ENCODE measurements around the gene TCF7L1.
"Not testable (repeated sequence)": the region's sequence is repeated elsewhere in the genome, so short reads cannot be mapped to it uniquely, and the experiment has no call there.

Gene TCF7L1

GRCh38 chr2:85323988-85324367 is 190.8 kb downstream of the TCF7L1 start:
- peaks cover 14 to 62% (median 52%) of the 10 kb centered on the region in 5 donors for H3K4me1 ChIP-seq (ENCODE audit: control insufficient read depth in 5 of 5, insufficient read depth in 5 of 5, low read length in 5 of 5)

DNA sequence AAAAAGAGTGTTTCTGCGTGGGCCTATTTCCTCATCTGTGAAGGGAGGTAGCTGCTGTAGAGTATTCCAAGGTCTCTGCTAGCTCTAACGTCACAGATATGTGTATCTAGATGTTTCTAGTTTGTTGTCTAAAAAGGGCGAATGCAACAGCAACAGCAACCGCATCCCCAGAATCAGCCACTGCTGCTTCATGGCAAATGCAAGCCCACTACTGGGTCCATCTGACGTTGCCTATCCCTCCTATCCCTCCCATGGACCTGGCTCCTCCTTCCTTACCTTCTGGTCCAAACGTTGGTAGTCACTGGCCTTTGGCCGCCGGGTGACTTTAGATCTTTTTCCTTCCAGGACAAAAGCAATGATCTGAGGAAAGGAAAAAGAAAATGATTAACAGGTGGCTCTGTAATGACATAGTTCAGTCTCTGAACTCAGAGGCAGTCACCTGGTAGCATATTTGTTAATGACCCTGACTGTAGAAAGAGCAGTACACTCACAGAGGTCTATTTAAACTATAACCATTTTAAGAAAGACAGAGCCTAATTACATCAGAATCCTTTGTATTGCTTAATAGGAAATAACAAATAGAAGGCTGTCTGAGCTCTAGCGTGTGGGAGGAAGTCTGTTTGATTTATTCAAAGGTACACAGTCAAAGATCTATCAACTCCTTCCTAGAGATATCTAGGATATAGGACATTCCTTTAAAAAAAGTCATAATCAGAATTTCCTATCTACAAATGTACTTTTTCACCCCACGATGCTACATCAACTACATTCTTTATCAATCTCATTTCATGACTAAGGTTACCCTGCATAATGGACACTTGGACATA is 191.7 kb downstream of the TCF7L1 start:
- Histone ChIP-seq H3K4me1 (ENCODE audit: control insufficient read depth in 5 of 5, insufficient read depth in 5 of 5, low read length in 5 of 5) (peaks cover 14 to 53% (median 49%) of the 10 kb centered on the region in 5 donors), H3K36me3 (ENCODE audit: control insufficient read depth in 5 of 5, insufficient read depth in 5 of 5, low read length in 5 of 5) (peaks cover 12 to 45% (median 44%) of the 10 kb centered on the region in 5 donors), H3K9me3 (ENCODE audit: control insufficient read depth in 5 of 5, low read length in 5 of 5) (no peaks in the 10 kb centered on the region), H3K27ac (ENCODE audit: low read depth, low read length) (peak overlapping the region; percentile 88), H3K9ac (ENCODE audit: low read length in 5 of 5) (peak overlapping the region in 3 of 5 donors; percentile 2 to 95 (median 55)), H3K4me3 (ENCODE audit: low read depth in 1 of 5, low read length in 5 of 5) (peak overlapping the region; percentile 19 to 98 (median 84)), H3K27me3 (ENCODE audit: control insufficient read depth in 5 of 5, insufficient read depth in 4 of 5, low read length in 5 of 5) (no peaks in the 10 kb centered on the region)

More at GRCh38 chr2:85323988-85324367, 190.8 kb downstream of the TCF7L1 start:
- Histone ChIP-seq H3K36me3 (ENCODE audit: control insufficient read depth in 5 of 5, insufficient read depth in 5 of 5, low read length in 5 of 5) (peaks cover 12 to 50% (median 49%) of the 10 kb centered on the region in 5 donors), H3K9ac (ENCODE audit: low read length in 5 of 5) (peak overlapping the region in 1 of 5 donors; percentile 41), H3K4me3 (ENCODE audit: low read depth in 1 of 5, low read length in 5 of 5) (peak overlapping the region in 3 of 5 donors; percentile 9 to 32 (median 25))
- not testable (repeated sequence) for H3K27me3 ChIP-seq (ENCODE audit: control insufficient read depth in 5 of 5, insufficient read depth in 4 of 5, low read length in 5 of 5); H3K9me3 ChIP-seq (ENCODE audit: control insufficient read depth in 5 of 5, low read length in 5 of 5); H3K27ac ChIP-seq (ENCODE audit: low read depth, low read length)

- Histone ChIP-seq H3K27me3 (ENCODE audit: control insufficient read depth in 5 of 5, insufficient read depth in 4 of 5, low read length in 5 of 5) (no peaks in the 10 kb centered on the region), H3K9ac (ENCODE audit: low read length in 5 of 5) (peak overlapping the region in 4 of 5 donors; percentile 32 to 95 (median 84)), H3K9me3 (ENCODE audit: control insufficient read depth in 5 of 5, low read length in 5 of 5) (no peaks in the 10 kb centered on the region), H3K4me3 (ENCODE audit: low read depth in 1 of 5, low read length in 5 of 5) (peak overlapping the region; percentile 19 to 98 (median 86)), H3K4me1 (ENCODE audit: control insufficient read depth in 5 of 5, insufficient read depth in 5 of 5, low read length in 5 of 5) (peaks cover 14 to 52% (median 49%) of the 10 kb centered on the region in 5 donors), H3K36me3 (ENCODE audit: control insufficient read depth in 5 of 5, insufficient read depth in 5 of 5, low read length in 5 of 5) (peaks cover 10 to 40% (median 38%) of the 10 kb centered on the region in 5 donors), H3K27ac (ENCODE audit: low read depth, low read length) (peak overlapping the region; percentile 88)
Observed at GRCh38 chr2:85325466-85325811, 192.2 kb downstream of the TCF7L1 start.

DNA sequence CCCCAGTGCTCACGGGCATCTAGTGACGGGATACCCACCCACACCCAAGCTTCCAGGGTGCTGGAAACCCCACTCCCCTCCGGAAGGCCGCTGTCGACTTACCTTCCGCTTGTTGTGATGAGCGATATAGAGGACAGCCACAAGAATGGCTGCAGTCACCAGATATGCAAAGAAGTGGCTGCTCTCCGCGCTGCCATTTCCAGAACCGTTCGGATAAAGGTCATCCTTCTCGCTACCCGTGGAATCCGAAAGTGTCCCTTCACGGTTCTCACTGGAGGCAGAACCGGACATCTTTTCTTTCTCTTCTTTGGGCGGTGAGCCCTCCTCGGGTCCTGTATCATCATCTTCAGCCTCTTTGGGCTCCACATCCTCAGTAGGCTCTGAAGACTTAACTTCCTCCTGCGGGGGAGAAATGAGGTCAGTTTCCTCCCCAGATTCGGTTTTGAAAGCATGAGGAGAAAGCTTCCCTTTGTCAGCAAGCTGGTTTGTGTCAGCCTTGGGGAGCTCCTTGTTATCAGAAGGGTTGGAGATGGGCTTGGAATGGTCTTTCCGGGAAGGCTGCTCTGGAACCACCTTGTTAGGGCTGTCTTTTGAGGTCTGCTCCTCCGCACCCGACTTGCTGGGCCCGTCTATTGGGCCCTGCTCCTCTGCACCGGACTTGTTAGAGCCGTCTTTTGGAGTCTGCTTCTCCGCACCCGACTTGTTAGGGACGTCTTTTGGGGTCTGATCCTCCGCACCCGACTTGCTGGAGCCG is 193.4 kb downstream of the TCF7L1 start:
- peaks cover 14 to 52% (median 49%) of the 10 kb centered on the region in 5 donors for H3K4me1 ChIP-seq (ENCODE audit: control insufficient read depth in 5 of 5, insufficient read depth in 5 of 5, low read length in 5 of 5)
- peak overlapping the region; percentile 81 to 95 (median 87) for H3K9ac ChIP-seq (ENCODE audit: low read length in 5 of 5)
- H3K27me3 ChIP-seq (ENCODE audit: control insufficient read depth in 5 of 5, insufficient read depth in 4 of 5, low read length in 5 of 5): no peaks in the 10 kb centered on the region
- peak overlapping the region; percentile 88 for H3K27ac ChIP-seq (ENCODE audit: low read depth, low read length)
- H3K36me3 ChIP-seq (ENCODE audit: control insufficient read depth in 5 of 5, insufficient read depth in 5 of 5, low read length in 5 of 5): peaks cover 0 to 30% (median 28%) of the 10 kb centered on the region in 5 donors
- H3K4me3 ChIP-seq (ENCODE audit: low read depth in 1 of 5, low read length in 5 of 5): peak overlapping the region; percentile 84 to 98 (median 86)
- H3K9me3 ChIP-seq (ENCODE audit: control insufficient read depth in 5 of 5, low read length in 5 of 5): no peaks in the 10 kb centered on the region

GRCh38 chr2:85327160-85327821 is 194.1 kb downstream of the TCF7L1 start:
- Histone ChIP-seq H3K27me3 (ENCODE audit: control insufficient read depth in 5 of 5, insufficient read depth in 4 of 5, low read length in 5 of 5) (no peaks in the 10 kb centered on the region), H3K4me1 (ENCODE audit: control insufficient read depth in 5 of 5, insufficient read depth in 5 of 5, low read length in 5 of 5) (peaks cover 14 to 51% (median 49%) of the 10 kb centered on the region in 5 donors), H3K9me3 (ENCODE audit: control insufficient read depth in 5 of 5, low read length in 5 of 5) (no peaks in the 10 kb centered on the region), H3K9ac (ENCODE audit: low read length in 5 of 5) (peak overlapping the region; percentile 81 to 95 (median 87)), H3K36me3 (ENCODE audit: control insufficient read depth in 5 of 5, insufficient read depth in 5 of 5, low read length in 5 of 5) (peaks cover 0 to 24% (median 21%) of the 10 kb centered on the region in 5 donors), H3K27ac (ENCODE audit: low read depth, low read length) (peak overlapping the region; percentile 88), H3K4me3 (ENCODE audit: low read depth in 1 of 5, low read length in 5 of 5) (peak overlapping the region; percentile 84 to 98 (median 86))

DNA sequence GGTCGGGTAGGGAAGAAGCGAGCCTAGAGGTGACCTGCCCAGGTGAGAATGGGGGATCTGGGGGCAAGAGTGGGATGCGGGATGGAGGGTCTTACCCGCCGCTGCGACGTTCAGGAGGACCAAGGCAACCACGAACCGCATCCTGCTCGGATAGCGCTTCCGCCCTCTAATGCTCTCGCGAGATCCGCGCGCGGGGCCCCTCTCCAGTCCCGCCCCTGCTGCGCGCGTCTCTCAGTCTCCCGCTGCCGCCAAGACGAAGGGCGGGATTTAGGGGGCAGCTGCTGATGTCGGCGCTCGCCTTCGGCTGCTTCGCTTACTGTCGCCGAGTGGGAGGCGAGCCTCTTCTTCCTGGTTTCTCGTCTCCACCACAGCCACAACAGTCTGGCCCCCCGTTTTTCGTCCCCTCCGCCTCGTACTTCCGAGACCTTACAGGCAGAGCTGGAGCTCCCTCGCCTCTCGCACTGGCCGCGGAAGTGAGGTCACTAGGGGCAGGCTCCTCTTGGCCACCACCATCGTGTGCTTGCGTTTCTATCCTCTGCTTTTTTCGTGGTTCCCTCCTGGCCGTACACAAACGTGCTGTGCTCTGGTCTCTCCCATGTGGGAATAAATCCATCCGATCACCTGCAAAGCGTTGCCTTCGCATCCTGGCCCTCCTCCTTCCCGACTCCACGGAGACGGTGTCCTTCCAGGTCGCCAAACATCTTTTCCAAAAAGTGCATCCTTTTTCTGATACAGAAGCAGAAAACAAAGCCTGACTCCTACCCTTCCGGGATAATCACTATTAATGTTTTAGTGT is 194.8 kb downstream of the TCF7L1 start, which contains the start of gene TGOLN2:
Gene TGOLN2 (minus strand): TSS at position 168 of the 796 bp plus-strand sequence. CDS start 27 bp downstream, at position 141.
- Histone ChIP-seq H3K4me1 (ENCODE audit: control insufficient read depth in 5 of 5, insufficient read depth in 5 of 5, low read length in 5 of 5) (peaks cover 14 to 50% (median 45%) of the 10 kb centered on the region in 5 donors), H3K27ac (ENCODE audit: low read depth, low read length) (peak within 1 kb of the TSS; percentile 88), H3K4me3 (ENCODE audit: low read depth in 1 of 5, low read length in 5 of 5) (peak within 1 kb of the TSS; percentile 84 to 98 (median 86))

GRCh38 chr2:85329181-85329651 is 196.0 kb downstream of the TCF7L1 start:
- Histone ChIP-seq H3K27ac (ENCODE audit: low read depth, low read length) (no peak overlapping the region), H3K4me1 (ENCODE audit: control insufficient read depth in 5 of 5, insufficient read depth in 5 of 5, low read length in 5 of 5) (peaks cover 11 to 38% (median 37%) of the 10 kb centered on the region in 5 donors), H3K4me3 (ENCODE audit: low read depth in 1 of 5, low read length in 5 of 5) (no peak overlapping the region), H3K36me3 (ENCODE audit: control insufficient read depth in 5 of 5, insufficient read depth in 5 of 5, low read length in 5 of 5) (peaks cover 0 to 6% (median 6%) of the 10 kb centered on the region in 5 donors), H3K27me3 (ENCODE audit: control insufficient read depth in 5 of 5, insufficient read depth in 4 of 5, low read length in 5 of 5) (no peaks in the 10 kb centered on the region), H3K9ac (ENCODE audit: low read length in 5 of 5) (no peak overlapping the region), H3K9me3 (ENCODE audit: control insufficient read depth in 5 of 5, low read length in 5 of 5) (no peaks in the 10 kb centered on the region)

More for the DNA sequence above, 194.8 kb downstream of the TCF7L1 start, which contains the start of gene TGOLN2:
- H3K9me3 ChIP-seq (ENCODE audit: control insufficient read depth in 5 of 5, low read length in 5 of 5): no peaks in the 10 kb centered on the region
- H3K27me3 ChIP-seq (ENCODE audit: control insufficient read depth in 5 of 5, insufficient read depth in 4 of 5, low read length in 5 of 5): no peaks in the 10 kb centered on the region
- H3K36me3 ChIP-seq (ENCODE audit: control insufficient read depth in 5 of 5, insufficient read depth in 5 of 5, low read length in 5 of 5): peaks cover 0 to 17% (median 14%) of the 10 kb centered on the region in 5 donors
- peak within 1 kb of the TSS; percentile 81 to 98 (median 92) for H3K9ac ChIP-seq (ENCODE audit: low read length in 5 of 5)

DNA sequence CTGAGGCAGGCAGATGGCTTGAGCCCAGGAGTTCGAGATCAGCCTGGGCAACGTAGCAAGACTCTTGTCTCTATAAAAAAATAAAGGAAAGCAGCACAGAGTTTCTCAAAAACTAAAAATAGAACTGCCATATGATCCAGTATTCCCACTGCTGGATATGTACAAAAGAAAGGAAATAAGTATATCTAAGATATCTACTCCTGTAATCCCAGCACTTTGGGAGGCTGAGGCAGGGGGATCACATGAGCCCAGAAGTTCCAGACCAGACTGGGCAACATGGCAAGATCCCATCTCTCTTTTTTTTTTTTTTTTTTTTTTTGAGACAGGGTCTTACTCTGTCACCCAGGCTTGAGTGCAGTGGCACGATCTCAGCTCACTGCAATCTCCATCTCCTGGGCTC is 196.5 kb downstream of the TCF7L1 start:
- H3K27ac ChIP-seq (ENCODE audit: low read depth, low read length); H3K36me3 ChIP-seq (ENCODE audit: control insufficient read depth in 5 of 5, insufficient read depth in 5 of 5, low read length in 5 of 5); H3K27me3 ChIP-seq (ENCODE audit: control insufficient read depth in 5 of 5, insufficient read depth in 4 of 5, low read length in 5 of 5); H3K9me3 ChIP-seq (ENCODE audit: control insufficient read depth in 5 of 5, low read length in 5 of 5); H3K9ac ChIP-seq (ENCODE audit: low read length in 5 of 5); H3K4me3 ChIP-seq (ENCODE audit: low read depth in 1 of 5, low read length in 5 of 5): not testable (repeated sequence)
- peaks cover 11 to 35% (median 33%) of the 10 kb centered on the region in 5 donors for H3K4me1 ChIP-seq (ENCODE audit: control insufficient read depth in 5 of 5, insufficient read depth in 5 of 5, low read length in 5 of 5)
